NCI-H1694 treated with DMSO at 0.1 percent for 48 hours (cell line): ENCODE measurements around the gene ELF3.
A peak's percentile ranks its signal among the peaks of the same experiment; 100 is the strongest.
"Not testable (repeated sequence)": the region's sequence is repeated elsewhere in the genome, so short reads cannot be mapped to it uniquely, and the experiment has no call there.

Source experiments
- DNase-seq: peaks from one replicate; lab custom pipeline; 2025; lab: John Stamatoyannopoulos, UW

Gene ELF3

GRCh38 chr1:202010180-202011015 is at the start of gene ELF3:
Gene ELF3 (plus strand): TSS chr1:202010587. CDS start chr1:202011137, 550 bp downstream.
- no peak for DNase-seq

GRCh38 chr1:201962382-201962781 is 48.0 kb upstream of the ELF3 start:
- DNase-seq, result not testable (repeated sequence)

GRCh38 chr1:201964261-201964660 is 46.1 kb upstream of the ELF3 start:
- no peak for DNase-seq

- DNase-seq, result no peak
These were observed 44.2 kb upstream of the ELF3 start for GRCh38 chr1:201966171-201966570.

GRCh38 chr1:201968202-201968925 is 42.0 kb upstream of the ELF3 start:
- DNase-seq, result no peak

- DNase-seq, result peak; percentile 39
These were observed 39.8 kb upstream of the ELF3 start for GRCh38 chr1:201970334-201971159.

GRCh38 chr1:201982082-201982622 is 28.2 kb upstream of the ELF3 start:
- DNase-seq, result no peak

- peak; percentile 30 for DNase-seq
These were observed 27.6 kb upstream of the ELF3 start, which contains the start of gene RNPEP for GRCh38 chr1:201982623-201983379. Gene RNPEP (plus strand): TSS chr1:201982648. CDS start chr1:201982667, 19 bp downstream.

GRCh38 chr1:201983380-201983805 is 27.0 kb upstream of the ELF3 start:
- DNase-seq, result no peak

GRCh38 chr1:201984446-201984845 is 25.9 kb upstream of the ELF3 start:
- DNase-seq, result no peak

GRCh38 chr1:201985355-201985754 is 25.0 kb upstream of the ELF3 start:
- DNase-seq, result no peak

GRCh38 chr1:201988601-201989000 is 21.8 kb upstream of the ELF3 start:
- no peak for DNase-seq

GRCh38 chr1:201989354-201990128 is 20.8 kb upstream of the ELF3 start:
- DNase-seq, result no peak

GRCh38 chr1:201990427-201990826 is 20.0 kb upstream of the ELF3 start:
- no peak for DNase-seq

- peak; percentile 89 for DNase-seq
These were observed 10.7 kb upstream of the ELF3 start for GRCh38 chr1:201999625-202000238.

GRCh38 chr1:202002507-202002906 is 7.9 kb upstream of the ELF3 start:
- DNase-seq, result no peak

GRCh38 chr1:202004711-202005110 is 5.7 kb upstream of the ELF3 start:
- no peak for DNase-seq

GRCh38 chr1:202005958-202006357 is 4.4 kb upstream of the ELF3 start:
- peak; percentile 11 for DNase-seq

GRCh38 chr1:202007304-202007703 is 3.1 kb upstream of the ELF3 start:
- no peak for DNase-seq
